SU-DHL-6 (cell line): Measurements from ENCODE around the gene RPRD1B.

ENCODE experiments used
- H2AFZ ChIP-seq: fragments of 200-600 bp; sonication (generic); 2 replicates; pipeline ENCODE4 v1.6.1; 2014; ENCODE audit warnings: low read depth, mild to moderate bottlenecking, moderate library complexity, mixed read lengths, antibody characterized with exemption, low read length; ENCODE audit not compliant: severe bottlenecking
- H3F3A ChIP-seq: fragments of 200-600 bp; shearing (Covaris generic); 2 replicates; pipeline ENCODE4 v1.6.0; 2016; ENCODE audit warnings: antibody characterized with exemption, mild to moderate bottlenecking; ENCODE audit not compliant: insufficient read depth
- H3K27ac ChIP-seq: fragments of 200-600 bp; sonication (generic); 2 replicates; pipeline ENCODE4 v1.5.1; 2016; ENCODE audit warnings: low read depth, mild to moderate bottlenecking, low read length, moderate library complexity, mixed read lengths
- H3K27me3 ChIP-seq: fragments of 200-600 bp; sonication (generic), shearing (Covaris generic); 2 replicates; pipeline ENCODE4 v1.6.0; 2014; ENCODE audit warnings: mild to moderate bottlenecking, low read length
- H3K36me3 ChIP-seq: fragments of 200-600 bp; sonication (generic); 2 replicates; pipeline ENCODE4 v1.6.1; 2014; ENCODE audit warnings: mild to moderate bottlenecking, low read length, mixed read lengths
- H3K4me2 ChIP-seq: fragments of 300-600, 200-600 bp; shearing (Covaris generic), sonication (generic); 2 replicates; pipeline ENCODE4 v1.6.0; 2014; ENCODE audit warnings: low read length, low read depth, mild to moderate bottlenecking; ENCODE audit not compliant: poor library complexity, severe bottlenecking
- H3K4me3 ChIP-seq: fragments of 200-600 bp; sonication (generic); 2 replicates; pipeline ENCODE4 v1.5.1; 2014; ENCODE audit warnings: antibody characterized with exemption, low read length, mild to moderate bottlenecking, mixed read lengths; ENCODE audit not compliant: insufficient read depth, poor library complexity, severe bottlenecking
- H3K79me2 ChIP-seq: fragments of 200-600 bp; sonication (generic); 2 replicates; pipeline ENCODE4 v1.6.1; 2014; ENCODE audit warnings: mild to moderate bottlenecking, low read length, moderate library complexity; ENCODE audit not compliant: insufficient read depth
- H3K9ac ChIP-seq: fragments of 200-600 bp; sonication (generic); 2 replicates; pipeline ENCODE4 v1.7.0; 2014; ENCODE audit warnings: mild to moderate bottlenecking, low read length
- H3K9me2 ChIP-seq: fragments of 200-600 bp; sonication (generic); replicated peaks from 2 replicates; pipeline ENCODE4 v1.6.1; 2014; ENCODE audit warnings: low read length; ENCODE audit not compliant: insufficient read depth
- H3K9me3 ChIP-seq: fragments of 200-600 bp; sonication (generic); 2 replicates; pipeline ENCODE4 v1.6.1; 2014; ENCODE audit warnings: low read length, mixed read lengths; ENCODE audit not compliant: insufficient read depth
- H4K20me1 ChIP-seq: fragments of 200-600 bp; sonication (generic); 2 replicates; pipeline ENCODE4 v1.6.1; 2014; ENCODE audit warnings: low read depth, mild to moderate bottlenecking, antibody characterized with exemption, low read length, moderate library complexity, mixed read lengths
- EZH2phosphoT487 ChIP-seq: fragments of 200-600 bp; sonication (generic), shearing (Covaris generic); conservative IDR thresholded peaks from 2 replicates; pipeline ENCODE4 v1.6.1; 2018; ENCODE audit warnings: mild to moderate bottlenecking, antibody characterized with exemption, low read length, moderate library complexity, mixed read lengths
- TF ChIP-seq, protein P1 (sequence below): fragments of 200-600 bp; sonication (generic); IDR thresholded peaks from one replicate; pipeline ENCODE4 v1.5.1; 2017; ENCODE audit warnings: antibody characterized with exemption, mild to moderate bottlenecking, low read length, moderate library complexity; ENCODE audit not compliant: insufficient read depth, poor library complexity, severe bottlenecking

Gene RPRD1B

GRCh38 chr20:38001173-38001875 lies 32.2 kb upstream of the RPRD1B start:
- Histone ChIP-seq H3K9me2 (no peaks in the 10 kb centered on the region), H4K20me1 (no peaks in the 10 kb centered on the region), H3K9ac (no peak overlapping the region), H3K4me3 (no peak overlapping the region), H3K79me2 (no peaks in the 10 kb centered on the region), H3K36me3 (0 out of 2 replicates have a peak, but pooled peaks cover 8% of the 10 kb centered on the region), H3K27ac (no peak overlapping the region), H2AFZ (no peak overlapping the region), H3K9me3 (no peaks in the 10 kb centered on the region), H3K27me3 (no peaks in the 10 kb centered on the region), H3F3A (no peaks in the 10 kb centered on the region), H3K4me2 (no peak overlapping the region)
- TF ChIP-seq, protein P1, sequence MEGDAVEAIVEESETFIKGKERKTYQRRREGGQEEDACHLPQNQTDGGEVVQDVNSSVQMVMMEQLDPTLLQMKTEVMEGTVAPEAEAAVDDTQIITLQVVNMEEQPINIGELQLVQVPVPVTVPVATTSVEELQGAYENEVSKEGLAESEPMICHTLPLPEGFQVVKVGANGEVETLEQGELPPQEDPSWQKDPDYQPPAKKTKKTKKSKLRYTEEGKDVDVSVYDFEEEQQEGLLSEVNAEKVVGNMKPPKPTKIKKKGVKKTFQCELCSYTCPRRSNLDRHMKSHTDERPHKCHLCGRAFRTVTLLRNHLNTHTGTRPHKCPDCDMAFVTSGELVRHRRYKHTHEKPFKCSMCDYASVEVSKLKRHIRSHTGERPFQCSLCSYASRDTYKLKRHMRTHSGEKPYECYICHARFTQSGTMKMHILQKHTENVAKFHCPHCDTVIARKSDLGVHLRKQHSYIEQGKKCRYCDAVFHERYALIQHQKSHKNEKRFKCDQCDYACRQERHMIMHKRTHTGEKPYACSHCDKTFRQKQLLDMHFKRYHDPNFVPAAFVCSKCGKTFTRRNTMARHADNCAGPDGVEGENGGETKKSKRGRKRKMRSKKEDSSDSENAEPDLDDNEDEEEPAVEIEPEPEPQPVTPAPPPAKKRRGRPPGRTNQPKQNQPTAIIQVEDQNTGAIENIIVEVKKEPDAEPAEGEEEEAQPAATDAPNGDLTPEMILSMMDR: no peak
- TF ChIP-seq EZH2phosphoT487: no peak

- Histone ChIP-seq H3K79me2 (no peaks in the 10 kb centered on the region), H3K9me3 (no peaks in the 10 kb centered on the region), H2AFZ (no peak overlapping the region), H3K9ac (no peak overlapping the region), H3K4me3 (no peak overlapping the region), H3K36me3 (0 out of 2 replicates have a peak, but pooled peaks cover 8% of the 10 kb centered on the region), H3F3A (no peaks in the 10 kb centered on the region), H3K4me2 (no peak overlapping the region), H3K9me2 (no peaks in the 10 kb centered on the region), H3K27me3 (no peaks in the 10 kb centered on the region), H3K27ac (no peak overlapping the region), H4K20me1 (no peaks in the 10 kb centered on the region)
- TF ChIP-seq EZH2phosphoT487: no peak
- TF ChIP-seq, protein P1: no peak
Measured at GRCh38 chr20:38001981-38002380, 31.6 kb upstream of the RPRD1B start.

DNA sequence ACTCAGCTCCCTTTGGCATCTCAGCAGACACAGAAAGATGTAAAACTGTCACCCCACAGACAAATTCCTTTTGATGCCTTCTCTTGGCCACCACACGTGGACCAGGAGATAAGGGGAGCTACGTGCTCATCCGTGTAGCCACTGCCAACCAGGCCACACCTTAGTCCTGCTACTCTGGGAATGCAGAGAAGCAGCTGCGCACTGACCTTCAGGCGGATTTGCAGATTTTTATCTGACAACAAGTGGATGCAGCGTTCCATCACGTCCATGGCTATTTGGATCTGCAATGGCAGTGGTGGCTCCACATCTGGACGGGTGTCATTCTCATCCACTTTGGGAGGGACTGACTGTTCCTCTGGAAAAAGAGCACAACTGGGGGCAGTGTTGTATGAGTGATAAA lies 31.1 kb upstream of the RPRD1B start:
- no peak overlapping the region for H3K27ac ChIP-seq
- H3F3A ChIP-seq: no peaks in the 10 kb centered on the region
- H2AFZ ChIP-seq: no peak overlapping the region
- no peak overlapping the region for H3K4me2 ChIP-seq
- 0 out of 2 replicates have a peak, but pooled peaks cover 8% of the 10 kb centered on the region for H3K36me3 ChIP-seq
- peaks cover under 1% of the 10 kb centered on the region; the same call in 1 of the 2 replicates for H3K79me2 ChIP-seq
- no peaks in the 10 kb centered on the region for H3K9me3 ChIP-seq
- H3K4me3 ChIP-seq: no peak overlapping the region
- H3K9me2 ChIP-seq: no peaks in the 10 kb centered on the region
- TF ChIP-seq, protein P1: no peak
- TF ChIP-seq EZH2phosphoT487: no peak
- no peaks in the 10 kb centered on the region; the same call in 1 of the 2 replicates for H4K20me1 ChIP-seq
- no peaks in the 10 kb centered on the region for H3K27me3 ChIP-seq
- no peak overlapping the region for H3K9ac ChIP-seq
